GM18508 (cell line): ENCODE measurements around the gene ATP6AP1.

Source experiments
- ATAC-seq: cut with Tn5 transposase; IDR thresholded peaks from one replicate; pipeline ENCODE4 v1.9.1; 2021; ENCODE audit warnings: moderate number of reproducible peaks; ENCODE audit not compliant: insufficient read depth, unreplicated experiment

Gene ATP6AP1

DNA sequence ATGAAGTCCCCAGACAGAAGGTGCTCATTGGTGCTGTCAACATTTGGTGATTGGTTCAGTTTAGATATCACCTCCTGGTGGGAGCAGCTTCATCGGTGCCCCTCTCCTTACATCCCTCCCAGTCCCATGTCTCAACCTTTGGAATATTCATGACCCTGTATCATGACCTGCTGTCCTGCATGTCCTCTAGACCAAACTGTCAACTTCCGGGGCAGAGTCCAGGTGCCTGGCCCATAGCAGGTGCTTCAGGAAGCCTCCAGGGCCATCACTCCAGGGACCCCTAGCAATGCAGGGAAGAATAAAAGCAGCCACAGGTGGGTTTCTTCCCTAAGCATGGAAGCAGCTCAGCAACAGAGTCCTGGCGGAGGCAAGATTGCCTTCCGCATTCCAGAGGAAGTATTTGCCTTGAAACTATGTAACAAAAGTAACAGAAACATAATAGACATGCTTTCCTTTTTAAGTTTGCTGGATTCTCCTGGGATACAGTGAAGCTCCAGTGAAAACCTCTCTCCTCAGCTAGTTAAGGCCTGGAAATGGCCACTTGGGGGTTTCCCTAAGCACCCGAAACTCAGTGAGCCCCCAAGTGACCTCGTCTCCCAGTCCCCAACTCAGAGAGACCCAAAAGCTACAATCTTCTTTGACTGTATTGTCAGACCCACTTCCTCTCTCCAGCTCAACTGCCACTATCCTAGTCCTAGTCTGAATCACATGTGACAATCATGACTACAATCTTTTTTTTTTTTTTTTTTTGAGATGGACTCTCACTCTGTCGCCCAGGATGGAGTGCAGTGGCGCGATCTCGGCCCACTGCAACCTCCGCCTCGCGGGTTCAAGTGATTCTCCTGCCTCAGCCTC lies 1.3 kb upstream of the ATP6AP1 start:
- no peak for ATAC-seq

DNA sequence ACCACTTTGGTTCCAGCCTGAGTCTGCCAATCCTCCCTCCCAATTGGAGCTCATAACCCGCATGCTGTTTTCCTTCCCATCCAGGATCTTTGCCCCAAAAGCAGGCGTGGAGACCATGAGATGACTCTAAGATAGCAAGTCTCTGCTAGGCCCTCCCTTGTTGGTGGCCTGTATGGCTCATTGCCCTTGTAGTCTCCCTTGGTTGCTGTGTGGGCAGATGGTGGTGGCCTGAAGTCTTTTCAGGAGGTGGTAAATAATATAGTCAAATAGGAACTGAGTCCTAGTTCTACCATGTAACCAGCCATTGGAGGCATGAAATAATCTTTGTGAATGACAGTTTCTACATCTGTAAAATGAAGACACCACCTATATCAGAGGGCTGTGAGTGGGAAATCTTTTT lies 1.2 kb downstream of the ATP6AP1 start:
- ATAC-seq: no peak

DNA sequence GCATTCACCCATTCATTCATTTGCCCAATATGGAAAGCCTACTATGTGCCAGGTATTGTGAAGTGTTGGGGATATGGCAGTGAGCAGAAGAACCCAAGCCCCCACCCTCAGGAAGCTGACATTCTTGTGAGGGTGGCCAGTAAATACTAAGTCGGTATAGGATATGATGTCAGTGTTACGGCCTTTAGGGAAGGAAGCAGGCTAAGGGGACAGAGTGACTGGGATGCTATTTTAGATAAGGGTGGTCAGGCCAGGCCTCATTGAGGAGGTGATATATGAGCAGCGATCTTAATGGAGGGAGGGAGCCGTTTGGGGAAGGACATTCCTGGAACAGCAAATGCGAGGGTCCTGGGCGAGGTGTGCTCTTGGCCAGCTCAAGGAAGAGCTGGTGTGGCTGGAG lies 2.0 kb downstream of the ATP6AP1 start:
- ATAC-seq: no peak

DNA sequence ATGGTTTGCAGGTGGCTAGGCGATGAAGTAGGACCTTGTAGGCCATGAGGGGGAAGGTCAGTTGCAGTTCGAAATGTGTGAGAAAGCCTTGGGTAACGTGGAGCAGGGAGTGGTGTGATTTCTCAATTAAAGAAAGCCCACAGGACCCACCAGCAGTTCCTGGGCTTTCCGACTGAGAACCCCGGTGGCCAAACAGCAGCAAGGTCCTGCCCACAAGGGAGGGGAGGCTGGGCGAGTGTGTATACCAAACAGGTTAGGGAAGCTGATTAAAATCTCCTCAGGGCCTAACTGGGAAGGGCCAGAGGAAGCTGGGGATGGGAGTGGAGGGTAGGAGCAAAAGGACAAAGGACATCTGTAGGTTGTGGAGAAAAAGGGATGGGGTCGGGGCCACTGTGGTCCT lies 2.4 kb downstream of the ATP6AP1 start:
- ATAC-seq: no peak

DNA sequence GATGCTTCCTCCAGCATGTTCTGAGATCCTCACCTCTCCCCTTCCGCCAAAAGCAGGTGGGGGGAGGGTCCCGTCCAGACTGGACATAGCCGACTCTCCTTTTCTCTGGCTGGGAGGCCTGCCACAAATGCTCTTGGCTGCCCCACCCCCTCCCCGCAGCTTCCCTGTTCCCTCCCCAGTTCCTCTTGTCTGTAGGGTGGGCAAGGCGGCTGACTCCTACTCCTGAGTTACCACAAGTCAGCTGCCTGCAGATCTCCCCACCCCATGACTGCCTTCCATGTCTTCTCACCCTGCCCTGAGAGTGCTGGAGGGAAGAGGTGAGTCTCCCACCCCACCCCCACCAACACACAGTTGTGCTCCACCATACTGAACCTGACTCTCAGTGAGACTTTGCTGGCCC lies 2.9 kb downstream of the ATP6AP1 start:
- no peak for ATAC-seq

DNA sequence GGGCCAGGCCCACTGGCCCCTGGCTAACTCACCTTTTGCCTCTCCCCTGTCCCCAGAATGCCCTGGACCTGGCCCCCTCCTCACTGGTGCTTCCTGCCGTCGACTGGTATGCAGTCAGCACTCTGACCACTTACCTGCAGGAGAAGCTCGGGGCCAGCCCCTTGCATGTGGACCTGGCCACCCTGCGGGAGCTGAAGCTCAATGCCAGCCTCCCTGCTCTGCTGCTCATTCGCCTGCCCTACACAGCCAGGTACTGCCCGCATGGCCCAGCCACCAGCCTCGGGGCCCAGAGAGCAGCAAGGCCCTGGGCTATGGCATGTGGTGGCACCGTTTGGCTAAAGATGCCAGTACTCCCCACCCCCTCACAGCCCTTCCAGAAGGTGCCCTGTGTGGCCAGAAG lies 3.7 kb downstream of the ATP6AP1 start:
- no peak for ATAC-seq

DNA sequence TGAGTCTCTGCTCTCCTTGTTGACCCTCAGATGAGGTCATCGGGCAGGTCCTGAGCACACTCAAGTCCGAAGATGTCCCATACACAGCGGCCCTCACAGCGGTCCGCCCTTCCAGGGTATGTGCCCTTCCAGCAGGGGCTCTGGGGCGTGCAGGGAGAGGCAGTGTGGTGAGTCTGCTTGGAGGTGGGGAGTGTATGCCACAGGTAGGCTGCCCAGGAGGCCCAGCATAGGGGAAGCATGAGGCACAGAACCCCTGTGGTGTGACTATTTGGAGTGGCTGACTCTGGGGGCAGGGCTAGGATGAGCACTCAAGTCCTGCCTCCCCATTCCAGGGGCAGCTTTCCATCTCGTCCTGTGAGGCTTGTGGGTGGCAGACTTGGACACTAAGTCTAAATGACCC lies 5.1 kb downstream of the ATP6AP1 start:
- no peak for ATAC-seq

DNA sequence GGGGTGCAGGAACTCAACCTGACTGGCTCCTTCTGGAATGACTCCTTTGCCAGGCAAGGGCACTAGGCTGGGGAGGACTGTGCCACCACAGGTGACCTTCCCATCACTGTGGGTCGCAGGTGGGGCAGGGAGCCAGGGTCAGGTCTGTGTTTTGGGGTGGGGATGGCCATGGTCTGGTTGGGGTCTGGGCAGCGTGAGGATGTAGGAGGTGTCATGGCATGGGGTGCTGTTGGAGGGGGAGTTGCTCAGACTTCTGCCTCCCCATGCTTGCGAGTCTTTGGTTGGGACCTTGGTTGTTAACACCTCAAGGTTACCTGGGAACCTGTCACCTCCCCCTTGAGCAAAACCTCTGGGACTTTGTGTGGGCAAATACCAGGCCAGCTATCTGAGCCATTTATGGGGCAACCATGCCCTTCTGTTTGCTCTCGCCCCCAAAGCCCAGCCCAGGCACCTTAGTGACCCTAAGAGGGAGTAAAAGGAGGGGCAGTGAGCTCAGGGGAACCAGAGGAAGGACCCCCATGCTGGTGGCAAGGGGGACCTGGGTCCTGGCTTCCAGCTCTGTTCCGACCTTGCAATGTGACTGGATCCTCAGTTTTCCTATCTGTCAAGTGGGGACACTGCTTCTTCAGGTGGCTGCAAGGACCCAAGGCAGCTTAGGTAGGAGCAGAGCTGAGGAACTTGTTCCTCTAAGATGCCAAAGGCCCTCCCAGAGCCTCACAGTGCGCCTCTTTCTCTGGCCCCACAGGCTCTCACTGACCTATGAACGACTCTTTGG lies 6.1 kb downstream of the ATP6AP1 start:
- no peak for ATAC-seq

DNA sequence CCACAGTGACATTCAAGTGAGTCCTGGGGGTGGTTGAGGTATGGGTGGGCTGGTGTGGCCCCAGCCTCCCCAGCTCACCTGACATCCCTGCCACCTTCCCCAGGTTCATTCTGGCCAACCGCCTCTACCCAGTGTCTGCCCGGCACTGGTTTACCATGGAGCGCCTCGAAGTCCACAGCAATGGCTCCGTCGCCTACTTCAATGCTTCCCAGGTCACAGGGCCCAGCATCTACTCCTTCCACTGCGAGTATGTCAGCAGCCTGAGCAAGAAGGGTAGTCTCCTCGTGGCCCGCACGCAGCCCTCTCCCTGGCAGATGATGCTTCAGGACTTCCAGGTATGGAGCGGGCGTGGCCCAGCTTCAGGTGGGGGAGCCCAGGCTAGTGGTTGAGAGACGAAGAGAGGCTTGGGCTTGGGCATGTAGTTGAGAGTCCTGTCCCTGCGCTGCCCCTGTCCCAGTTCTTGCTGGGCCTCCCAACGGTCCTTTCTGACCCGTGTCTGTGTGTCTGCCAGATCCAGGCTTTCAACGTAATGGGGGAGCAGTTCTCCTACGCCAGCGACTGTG lies 6.8 kb downstream of the ATP6AP1 start:
- no peak for ATAC-seq

DNA sequence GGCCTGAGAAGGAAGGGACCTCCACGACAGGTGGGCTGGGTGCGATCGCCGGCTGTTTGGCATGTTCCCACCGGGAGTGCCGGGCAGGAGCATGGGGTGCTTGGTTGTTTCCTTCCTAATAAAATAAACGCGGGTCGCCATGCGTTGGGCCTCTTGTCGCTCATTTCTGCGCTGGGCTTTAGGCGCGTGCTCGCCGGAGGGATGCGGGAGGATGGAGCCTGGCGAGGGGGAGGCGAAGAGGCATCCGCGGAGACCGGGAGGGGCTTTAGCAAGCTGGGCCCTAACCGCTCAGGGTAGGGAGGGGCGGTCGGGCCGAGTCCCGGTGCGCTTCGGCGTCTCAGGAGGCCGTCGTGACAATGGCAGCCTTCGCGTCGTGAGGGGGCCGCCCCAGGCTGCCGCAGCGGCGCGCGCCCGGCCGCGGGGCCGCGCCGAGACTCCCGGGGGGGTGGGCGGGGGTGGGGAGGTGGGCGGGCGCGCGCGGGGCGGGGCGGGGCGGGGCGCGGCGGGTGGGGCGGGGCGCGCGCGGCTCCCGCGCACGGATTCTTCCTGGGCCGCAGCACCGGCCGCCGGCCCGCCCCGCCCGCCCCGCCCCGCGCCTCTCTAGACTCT lies 8.0 kb downstream of the ATP6AP1 start:
- ATAC-seq: no peak

DNA sequence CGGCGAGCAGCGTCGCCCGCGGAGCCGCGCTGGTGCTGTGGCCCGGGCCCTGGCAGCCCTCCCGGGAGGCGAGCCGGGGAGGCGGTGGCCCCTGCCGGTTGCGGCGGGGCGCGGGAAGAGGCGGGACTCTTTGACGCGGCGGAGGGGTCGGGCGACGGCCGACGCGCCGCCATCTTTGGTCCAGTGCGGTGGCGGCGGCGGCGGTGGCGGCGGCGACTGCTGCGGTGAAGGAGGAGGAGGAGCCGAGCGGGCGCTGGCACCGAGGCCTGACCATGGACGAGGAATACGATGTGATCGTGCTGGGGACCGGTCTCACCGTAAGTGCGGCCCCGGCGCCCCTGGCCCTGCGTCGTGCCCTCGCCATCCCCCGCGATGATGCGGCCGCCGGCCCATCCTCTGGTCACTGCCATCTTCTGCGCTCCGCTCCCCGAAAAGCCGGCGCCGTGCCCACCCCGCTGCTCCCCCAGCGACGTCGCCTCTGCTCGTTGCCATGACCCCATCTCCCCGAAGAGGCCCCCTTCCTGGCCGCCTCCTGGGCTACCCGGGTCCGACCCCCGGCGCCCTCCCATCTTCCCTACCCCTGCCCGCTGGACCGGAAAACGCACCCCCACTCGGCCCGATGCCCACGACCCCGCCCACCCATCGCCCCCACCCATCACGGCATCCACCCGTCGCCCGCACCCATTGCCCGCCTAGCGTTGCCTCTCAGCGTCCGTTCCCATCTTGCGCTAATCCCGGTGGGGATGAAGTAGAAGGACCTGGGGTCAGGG lies 8.7 kb downstream of the ATP6AP1 start, which contains the start of gene GDI1:
Gene GDI1 (plus strand): TSS at position 172 of the 770 bp plus-strand sequence. CDS start 101 bp downstream, at position 273.
- ATAC-seq: no peak

DNA sequence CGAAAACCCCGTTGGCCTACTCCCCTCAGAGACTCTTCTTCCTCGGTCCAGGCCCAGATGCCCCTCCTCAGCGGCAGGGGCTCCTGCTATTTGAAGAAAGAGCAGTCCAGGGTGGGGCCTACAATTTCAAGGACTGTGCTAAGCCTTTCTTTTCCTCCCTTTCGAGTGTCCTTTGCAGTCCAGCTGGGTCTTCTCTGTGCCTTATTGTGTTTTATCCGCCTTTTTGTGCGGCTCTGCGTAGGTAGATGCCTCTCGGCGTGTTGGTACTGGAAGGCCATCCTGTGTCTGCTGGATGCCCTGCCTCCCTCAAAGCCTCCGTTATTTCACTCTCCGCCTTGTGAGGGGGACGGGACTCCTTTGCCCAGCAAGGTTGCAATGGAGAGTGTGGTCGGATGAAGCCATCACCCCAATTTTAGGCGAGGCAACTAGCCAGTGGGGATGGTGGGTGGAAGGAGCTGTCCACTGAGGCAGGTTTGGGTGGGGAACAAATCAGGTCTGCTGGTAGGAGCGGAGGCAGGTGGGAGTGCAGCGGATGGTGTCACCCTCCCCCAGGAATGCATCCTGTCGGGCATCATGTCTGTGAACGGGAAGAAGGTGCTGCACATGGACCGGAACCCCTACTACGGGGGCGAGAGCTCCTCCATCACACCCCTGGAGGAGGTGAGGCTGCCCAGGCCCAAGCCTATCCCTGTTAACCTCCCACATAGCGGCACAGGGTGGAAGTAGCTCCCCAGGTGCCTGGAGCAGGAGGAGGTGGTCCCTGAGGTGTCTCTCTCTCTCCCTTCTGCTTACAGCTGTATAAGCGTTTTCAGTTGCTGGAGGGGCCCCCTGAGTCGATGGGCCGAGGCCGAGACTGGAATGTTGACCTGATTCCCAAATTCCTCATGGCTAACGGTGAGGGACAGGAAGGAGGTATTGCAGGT lies 9.8 kb downstream of the ATP6AP1 start:
- ATAC-seq: no peak

DNA sequence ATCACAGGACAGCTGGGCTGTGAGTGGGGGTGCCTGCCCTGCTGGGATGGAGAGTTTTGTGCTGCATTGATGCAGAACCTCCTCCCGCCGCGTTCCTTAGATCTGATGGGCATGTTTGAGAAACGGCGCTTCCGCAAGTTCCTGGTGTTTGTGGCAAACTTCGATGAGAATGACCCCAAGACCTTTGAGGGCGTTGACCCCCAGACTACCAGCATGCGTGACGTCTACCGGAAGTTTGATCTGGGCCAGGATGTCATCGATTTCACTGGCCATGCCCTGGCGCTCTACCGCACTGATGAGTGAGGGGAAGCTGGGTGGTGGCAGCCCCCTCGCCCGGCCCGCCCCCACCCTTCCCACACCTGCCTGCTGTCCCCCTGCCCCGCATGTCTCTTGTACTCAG lies 11.4 kb downstream of the ATP6AP1 start:
- ATAC-seq: no peak

DNA sequence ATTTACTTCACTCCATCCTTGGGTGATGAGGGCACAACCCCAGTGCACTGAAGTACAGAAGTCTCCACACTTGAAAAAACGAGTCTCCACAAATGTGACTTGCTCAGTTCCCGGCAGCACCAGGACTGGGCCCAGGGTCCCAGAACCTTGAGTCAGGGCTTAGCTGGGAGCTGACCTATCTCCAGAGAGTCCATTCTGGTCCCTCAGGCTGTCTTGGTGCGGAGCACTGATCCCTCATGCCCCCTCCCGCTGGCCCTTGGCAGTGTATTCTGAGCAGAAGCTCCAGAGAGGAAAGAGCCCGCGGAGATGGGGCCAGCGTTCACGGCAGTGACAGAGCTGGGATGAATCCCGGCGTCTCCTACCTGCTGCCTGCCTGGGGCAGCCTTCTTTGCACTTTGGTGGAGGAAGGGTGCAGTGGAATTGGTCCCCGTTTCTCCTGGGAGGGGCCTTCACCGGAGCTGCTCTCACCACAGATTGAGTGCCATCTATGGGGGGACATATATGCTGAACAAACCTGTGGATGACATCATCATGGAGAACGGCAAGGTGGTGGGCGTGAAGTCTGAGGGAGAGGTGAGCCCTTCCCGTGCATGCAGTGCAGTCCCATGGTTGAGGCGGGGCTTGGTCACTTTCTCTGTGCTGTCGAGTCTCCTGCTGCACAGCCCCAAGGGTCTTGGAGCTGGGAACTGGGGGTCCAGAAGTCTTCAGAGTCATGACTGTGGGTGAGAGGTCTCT lies 12.3 kb downstream of the ATP6AP1 start:
- ATAC-seq: no peak

DNA sequence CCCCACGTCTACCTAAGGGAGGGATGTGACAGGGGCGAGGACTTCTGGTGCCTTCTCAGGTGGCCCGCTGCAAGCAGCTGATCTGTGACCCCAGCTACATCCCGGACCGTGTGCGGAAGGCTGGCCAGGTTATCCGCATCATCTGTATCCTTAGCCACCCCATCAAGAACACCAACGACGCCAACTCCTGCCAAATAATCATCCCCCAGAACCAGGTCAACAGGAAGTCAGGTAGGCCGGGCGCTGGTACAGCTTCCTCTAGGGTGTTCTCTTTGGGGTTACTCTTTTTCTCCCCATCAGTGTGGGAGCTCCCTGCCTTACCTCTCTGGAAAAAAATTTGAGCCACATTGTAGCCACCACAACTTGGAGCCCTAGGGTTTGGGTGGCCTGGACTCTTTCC lies 13.1 kb downstream of the ATP6AP1 start:
- no peak for ATAC-seq

DNA sequence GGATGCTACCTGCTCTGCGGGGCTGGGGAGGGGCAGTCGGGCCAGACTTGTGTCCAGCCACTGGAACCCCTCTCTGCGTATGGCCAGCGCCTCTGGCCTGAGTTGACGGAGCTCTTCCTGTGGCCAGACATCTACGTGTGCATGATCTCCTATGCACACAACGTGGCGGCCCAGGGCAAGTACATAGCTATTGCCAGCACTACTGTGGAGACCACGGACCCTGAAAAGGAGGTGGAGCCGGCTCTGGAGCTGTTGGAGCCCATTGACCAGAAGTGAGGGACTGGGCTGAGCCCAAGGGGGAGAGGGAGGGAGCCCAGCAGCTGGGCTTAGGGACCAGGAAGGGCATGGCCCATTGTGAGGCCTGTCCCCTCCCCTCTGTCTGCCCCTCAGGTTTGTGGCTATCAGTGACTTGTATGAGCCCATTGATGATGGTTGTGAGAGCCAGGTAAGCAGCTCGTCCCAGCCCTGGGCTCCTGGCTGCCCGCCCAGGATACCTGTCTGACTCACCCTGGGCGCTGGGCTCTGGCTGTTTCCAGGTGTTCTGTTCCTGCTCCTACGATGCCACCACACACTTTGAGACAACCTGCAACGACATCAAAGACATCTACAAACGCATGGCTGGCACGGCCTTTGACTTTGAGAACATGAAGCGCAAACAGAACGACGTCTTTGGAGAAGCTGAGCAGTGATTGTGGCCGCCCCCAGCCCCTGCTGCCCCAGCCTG lies 13.7 kb downstream of the ATP6AP1 start:
- no peak for ATAC-seq

DNA sequence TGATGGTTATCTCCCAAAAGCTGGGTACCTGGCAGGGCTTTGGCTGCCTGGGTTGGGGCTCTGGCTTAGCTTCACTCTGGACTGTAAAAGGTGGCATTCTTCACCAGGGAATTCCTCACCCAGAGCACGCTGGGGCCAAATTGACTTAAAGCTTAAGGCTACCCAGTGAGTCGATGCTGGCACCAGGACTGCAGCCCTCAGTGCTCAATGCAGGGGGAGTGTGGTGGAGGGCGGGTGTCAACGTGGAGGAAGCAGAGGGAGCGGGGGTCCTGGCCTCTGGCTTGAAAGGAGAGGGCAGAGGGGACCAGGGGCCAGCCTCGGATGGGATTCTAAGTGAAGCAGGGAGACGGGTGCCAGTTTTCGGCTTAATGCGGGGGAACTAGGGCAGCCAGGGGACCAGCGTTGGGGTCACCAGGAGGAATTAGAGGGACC lies 15.0 kb downstream of the ATP6AP1 start:
- ATAC-seq: no peak
